IMR-90 (cell line): ENCODE data around the gene CAMK2B.

ENCODE experiments used
- MXI1 ChIP-seq: IDR thresholded peaks from 2 replicates; pipeline ENCODE4 v1.6.1; 2012; ENCODE audit warnings: low read depth, mild to moderate bottlenecking, low read length, moderate library complexity, borderline replicate concordance
- POLR2A ChIP-seq: IDR thresholded peaks from 2 replicates; pipeline ENCODE4 v1.6.1; 2012; ENCODE audit warnings: mild to moderate bottlenecking, low read depth, low read length
- RAD21 ChIP-seq: IDR thresholded peaks from 2 replicates; pipeline ENCODE4 v1.6.1; 2012; ENCODE audit warnings: low read length, improper control_type of control experiment
- TF ChIP-seq, protein P1 (sequence below): conservative IDR thresholded peaks from 2 replicates; pipeline ENCODE4 v1.5.1; 2012; ENCODE audit warnings: mild to moderate bottlenecking, low read depth, low read length, improper control_type of control experiment

DNA sequence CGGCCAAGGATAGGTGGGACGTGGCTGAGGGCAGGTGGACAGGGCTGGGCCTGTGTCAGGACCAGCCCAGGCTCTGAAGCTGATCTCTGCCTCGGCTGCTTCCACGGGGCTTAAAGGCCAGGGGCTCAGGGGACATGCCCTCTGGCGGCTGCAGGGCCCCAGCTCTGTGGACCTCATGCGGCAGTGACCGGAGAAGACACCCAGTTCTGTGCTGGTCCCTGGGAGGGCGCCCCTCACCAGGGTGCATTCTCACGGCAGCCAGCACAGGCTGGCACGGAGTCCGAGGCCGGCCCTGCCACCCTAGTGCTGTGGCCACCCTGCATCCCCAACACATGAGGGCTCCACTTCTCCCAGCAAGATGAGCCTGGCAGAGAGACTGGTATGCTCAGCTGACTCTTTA lies 94.3 kb downstream of the CAMK2B start:
- TF ChIP-seq, protein P1, sequence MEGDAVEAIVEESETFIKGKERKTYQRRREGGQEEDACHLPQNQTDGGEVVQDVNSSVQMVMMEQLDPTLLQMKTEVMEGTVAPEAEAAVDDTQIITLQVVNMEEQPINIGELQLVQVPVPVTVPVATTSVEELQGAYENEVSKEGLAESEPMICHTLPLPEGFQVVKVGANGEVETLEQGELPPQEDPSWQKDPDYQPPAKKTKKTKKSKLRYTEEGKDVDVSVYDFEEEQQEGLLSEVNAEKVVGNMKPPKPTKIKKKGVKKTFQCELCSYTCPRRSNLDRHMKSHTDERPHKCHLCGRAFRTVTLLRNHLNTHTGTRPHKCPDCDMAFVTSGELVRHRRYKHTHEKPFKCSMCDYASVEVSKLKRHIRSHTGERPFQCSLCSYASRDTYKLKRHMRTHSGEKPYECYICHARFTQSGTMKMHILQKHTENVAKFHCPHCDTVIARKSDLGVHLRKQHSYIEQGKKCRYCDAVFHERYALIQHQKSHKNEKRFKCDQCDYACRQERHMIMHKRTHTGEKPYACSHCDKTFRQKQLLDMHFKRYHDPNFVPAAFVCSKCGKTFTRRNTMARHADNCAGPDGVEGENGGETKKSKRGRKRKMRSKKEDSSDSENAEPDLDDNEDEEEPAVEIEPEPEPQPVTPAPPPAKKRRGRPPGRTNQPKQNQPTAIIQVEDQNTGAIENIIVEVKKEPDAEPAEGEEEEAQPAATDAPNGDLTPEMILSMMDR, result no peak
- TF ChIP-seq POLR2A (no peak), MXI1 (no peak), RAD21 (no peak)
